ENCODE data around the gene NACA2. TPM values are rescaled to one million over a fixed set of nuclear protein-coding genes. Genes with fewer than 3 reads are reported as not detected.

Gene NACA2
- total RNA-seq, 2 experiments from 2014 or later, result not detected

DNA sequence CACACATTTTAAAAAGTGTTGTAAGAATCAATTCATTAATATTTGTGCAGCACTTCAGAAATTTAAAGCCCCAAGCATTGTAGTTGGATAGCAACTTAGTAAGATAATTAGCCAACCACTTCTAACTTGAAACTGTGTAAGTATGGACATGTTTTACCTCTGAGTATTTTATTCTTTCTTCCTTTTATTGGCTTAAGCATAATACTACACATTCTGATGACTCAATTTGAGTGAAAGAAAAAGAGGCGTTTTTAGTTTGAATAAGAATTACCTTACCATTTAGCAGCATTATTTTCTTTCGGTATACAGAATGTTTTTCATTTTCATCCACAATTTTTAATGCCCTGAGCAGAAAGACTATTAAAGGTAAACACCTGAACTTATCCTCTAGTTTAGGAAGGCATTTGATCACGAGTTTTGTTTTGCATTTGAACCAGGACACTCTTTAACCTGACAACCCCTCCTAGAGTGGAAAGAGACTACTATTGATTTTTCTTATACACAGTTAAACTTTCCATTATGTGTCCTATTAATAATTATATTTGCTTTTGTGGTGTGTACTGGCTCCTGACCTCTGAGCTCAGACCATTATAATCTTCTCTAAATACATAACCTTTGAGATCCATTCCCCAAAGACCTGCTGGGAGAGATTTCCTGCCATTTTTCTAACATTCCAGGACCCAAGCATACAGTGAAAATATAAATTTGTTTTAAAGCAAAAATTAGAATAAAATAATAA lies 9.2 kb downstream of the NACA2 start:
- ChIA-PET CTCF (no interaction called here), POLR2A (no interaction called here)
- Mint-ChIP-seq H3K27me3 (peaks cover 17% of the 10 kb centered on the region), H3K27ac (no peak overlapping the region), H3K4me3 (no peak overlapping the region), H3K36me3 (ENCODE audit: low read depth) (no peaks in the 10 kb centered on the region), H3K4me1 (ENCODE audit: low read depth) (no peaks in the 10 kb centered on the region), H3K9me3 (no peaks in the 10 kb centered on the region)
- intact Hi-C loops (cut with micrococcal nuclease), result no loop called here
- ATAC-seq (no peak), DNase-seq (no peak)
- TF ChIP-seq CTCF (IDR thresholded peaks at IDR 0.05), result no peak

DNA sequence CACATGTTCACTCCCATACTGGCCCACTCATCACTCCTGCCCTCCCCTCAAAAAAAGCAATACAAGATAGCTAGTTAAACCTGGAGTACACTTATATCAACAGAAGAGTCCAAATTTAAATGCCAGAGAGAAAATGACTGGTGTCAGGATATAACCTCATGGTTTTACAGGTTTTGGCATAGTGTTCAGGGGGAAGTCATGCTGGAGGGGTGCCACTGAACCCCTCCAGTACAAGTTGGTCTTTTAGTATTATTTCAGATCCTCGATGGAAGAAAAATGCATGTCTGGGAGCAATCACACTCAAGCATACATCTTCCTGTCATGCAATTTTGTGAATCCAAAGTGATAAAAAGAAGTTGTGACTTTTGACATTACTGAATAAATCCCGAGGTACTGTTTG lies 10.5 kb downstream of the NACA2 start:
- Mint-ChIP-seq H3K27me3 (peaks cover 17% of the 10 kb centered on the region), H3K9me3 (no peaks in the 10 kb centered on the region), H3K36me3 (ENCODE audit: low read depth) (no peaks in the 10 kb centered on the region), H3K27ac (no peak overlapping the region), H3K4me1 (ENCODE audit: low read depth) (no peaks in the 10 kb centered on the region), H3K4me3 (no peak overlapping the region)
- intact Hi-C loops (cut with micrococcal nuclease), result no loop called here
- ATAC-seq (no peak), DNase-seq (no peak)
- TF ChIP-seq CTCF (IDR thresholded peaks at IDR 0.05), result no peak
- CTCF ChIA-PET, result no interaction called here
- POLR2A ChIA-PET, result no interaction called here

DNA sequence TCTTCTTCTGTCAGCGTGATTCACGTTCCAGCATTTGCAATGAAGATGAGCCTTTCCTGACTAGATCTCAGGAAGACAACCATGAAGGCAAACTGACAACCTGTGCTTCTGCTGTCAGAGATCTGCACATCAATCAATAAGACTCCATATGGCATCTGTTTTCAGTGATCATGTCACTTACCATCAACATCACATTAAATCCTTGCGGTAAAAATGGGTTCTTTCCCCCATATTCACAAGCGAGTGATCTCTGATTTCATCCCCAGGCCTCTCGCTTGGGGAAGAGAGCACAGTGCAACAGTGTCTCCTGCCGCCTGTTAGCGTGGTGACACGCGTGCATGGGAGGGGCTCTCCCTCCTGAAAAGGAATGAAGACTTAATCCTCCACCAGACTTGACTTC lies 11.1 kb downstream of the NACA2 start:
- no peak for DNase-seq
- Mint-ChIP-seq H3K4me1 (ENCODE audit: low read depth) (no peaks in the 10 kb centered on the region), H3K27me3 (peaks cover 17% of the 10 kb centered on the region), H3K4me3 (no peak overlapping the region), H3K9me3 (no peaks in the 10 kb centered on the region), H3K27ac (no peak overlapping the region), H3K36me3 (ENCODE audit: low read depth) (no peaks in the 10 kb centered on the region)
- TF ChIP-seq CTCF (IDR thresholded peaks at IDR 0.05), result no peak
- ChIA-PET CTCF (no interaction called here), POLR2A (no interaction called here)
- no peak for ATAC-seq
- intact Hi-C loops (cut with micrococcal nuclease), result no loop called here

DNA sequence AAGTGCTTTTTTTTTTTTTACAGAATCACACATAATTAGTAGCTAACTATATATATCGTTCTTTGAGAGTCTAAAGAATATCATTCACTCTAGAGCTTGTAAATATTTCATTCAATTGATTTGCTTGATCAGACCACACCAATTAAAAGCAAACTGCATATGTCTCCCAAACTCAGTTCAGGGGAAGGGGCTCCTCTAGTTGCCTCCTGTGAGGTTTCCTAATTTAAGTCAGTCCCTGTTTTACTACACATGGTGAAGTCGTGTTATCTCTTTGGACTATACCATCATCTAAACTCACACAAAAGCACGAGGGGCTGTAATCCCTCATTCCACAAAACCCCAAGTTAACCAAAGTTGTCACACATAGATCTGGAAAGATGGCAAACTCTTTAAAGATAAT lies 11.7 kb downstream of the NACA2 start:
- POLR2A ChIA-PET, result no interaction called here
- ATAC-seq (no peak), DNase-seq (no peak)
- peaks cover 17% of the 10 kb centered on the region for H3K27me3 Mint-ChIP-seq
- no peaks in the 10 kb centered on the region for H3K4me1 Mint-ChIP-seq (ENCODE audit: low read depth)
- CTCF ChIA-PET, result no interaction called here
- TF ChIP-seq CTCF (IDR thresholded peaks at IDR 0.05), result no peak
- intact Hi-C loops (cut with micrococcal nuclease), result no loop called here
- H3K36me3 Mint-ChIP-seq (ENCODE audit: low read depth), result no peaks in the 10 kb centered on the region
- no peak overlapping the region for H3K4me3 Mint-ChIP-seq
- no peak overlapping the region for H3K27ac Mint-ChIP-seq
- no peaks in the 10 kb centered on the region for H3K9me3 Mint-ChIP-seq

- H3K27ac Mint-ChIP-seq, result no peak overlapping the region
- intact Hi-C loops (cut with micrococcal nuclease), result no loop called here
- no peak overlapping the region for H3K4me3 Mint-ChIP-seq
- peaks cover 20% of the 10 kb centered on the region for H3K27me3 Mint-ChIP-seq
- TF ChIP-seq CTCF (IDR thresholded peaks at IDR 0.05), result no peak
- no peaks in the 10 kb centered on the region for H3K9me3 Mint-ChIP-seq
- no peaks in the 10 kb centered on the region for H3K4me1 Mint-ChIP-seq (ENCODE audit: low read depth)
- ChIA-PET POLR2A (no interaction called here), CTCF (no interaction called here)
- DNase-seq, result no peak
- no peaks in the 10 kb centered on the region for H3K36me3 Mint-ChIP-seq (ENCODE audit: low read depth)
- ATAC-seq, result no peak
Measured at GRCh38 chr17:61578645-61579044, 12.4 kb downstream of the NACA2 start.

Data from activated CD8-positive, alpha-beta T cell treated with anti-CD3 and anti-CD28 coated beads for 36 hours (primary cell).